ENCODE measurements around the gene TRAF4.

- TF ChIP-seq TAF1 (IDR thresholded peaks at IDR 0.05; ENCODE audit: low read depth), result no peak
- no peak for TF ChIP-seq CTCF (IDR thresholded peaks at IDR 0.05; ENCODE audit: poor library complexity, severe bottlenecking)
- no peak for TF ChIP-seq RAD21 (conservative IDR thresholded peaks at IDR 0.05)
- TF ChIP-seq EZH2 (IDR thresholded peaks at IDR 0.05; ENCODE audit: borderline replicate concordance, insufficient read depth, low read length, poor library complexity, severe bottlenecking), result no peak
- TF ChIP-seq POLR2AphosphoS5 (IDR thresholded peaks at IDR 0.05), result no peak
- no peak for TF ChIP-seq EP300 (conservative IDR thresholded peaks at IDR 0.05; ENCODE audit: poor library complexity, severe bottlenecking)
- TF ChIP-seq MXI1 (conservative IDR thresholded peaks at IDR 0.05; ENCODE audit: poor library complexity, severe bottlenecking), result no peak
These were observed 28.6 kb upstream of the TRAF4 start for GRCh38 chr17:28715217-28715616.

Data from neural cell (in vitro differentiated cells).